Karpas-422 (cell line): Measurements from ENCODE around the gene DMBX1. TPM values are rescaled to one million over a fixed set of nuclear protein-coding genes. Genes with fewer than 3 reads are reported as not detected.

Experiments used
- DNase-seq: peaks from one replicate; pipeline ENCODE4 v3.0.0-alpha.2; 2015
- H2AFZ ChIP-seq: fragments of 200-600 bp; sonication (generic); 2 replicates; pipeline ENCODE4 v1.6.1; 2014; ENCODE audit warnings: antibody characterized with exemption, low read length, mixed read lengths
- H3K27ac ChIP-seq: fragments of 200-600 bp; sonication (generic); 2 replicates; pipeline ENCODE4 v1.5.1; 2014; ENCODE audit warnings: mild to moderate bottlenecking, low read length, moderate library complexity
- H3K27me3 ChIP-seq: fragments of 200-600 bp; sonication (generic); 2 replicates; pipeline ENCODE4 v1.6.1; 2014; ENCODE audit warnings: low read length, mixed read lengths
- H3K36me3 ChIP-seq: fragments of 200-600 bp; sonication (generic); 2 replicates; pipeline ENCODE4 v1.6.1; 2014; ENCODE audit warnings: low read length, mixed read lengths; ENCODE audit not compliant: insufficient read depth
- H3K4me1 ChIP-seq: fragments of 200-600 bp; sonication (generic); 2 replicates; pipeline ENCODE4 v1.6.1; 2014; ENCODE audit warnings: mild to moderate bottlenecking, low read length, mixed read lengths
- H3K4me2 ChIP-seq: fragments of 200-600 bp; sonication (generic); 2 replicates; pipeline ENCODE4 v1.6.1; 2014; ENCODE audit warnings: low read length, low read depth, mild to moderate bottlenecking; ENCODE audit not compliant: poor library complexity, severe bottlenecking
- H3K4me3 ChIP-seq: fragments of 200-600 bp; sonication (generic); 2 replicates; pipeline ENCODE4 v1.5.1; 2014; ENCODE audit warnings: mild to moderate bottlenecking, antibody characterized with exemption, low read length, mixed read lengths
- H3K79me2 ChIP-seq: fragments of 200-600 bp; sonication (generic); 2 replicates; pipeline ENCODE4 v1.6.1; 2014; ENCODE audit warnings: mild to moderate bottlenecking, low read length, mixed read lengths
- H3K9ac ChIP-seq: fragments of 200-600 bp; sonication (generic); 2 replicates; pipeline ENCODE4 v1.6.0; 2014; ENCODE audit warnings: low read length
- H3K9me2 ChIP-seq: fragments of 200-600 bp; sonication (generic), shearing (Covaris generic); replicated peaks from 2 replicates; pipeline ENCODE4 v1.6.0; 2014; ENCODE audit warnings: mild to moderate bottlenecking, low read length, moderate library complexity; ENCODE audit not compliant: insufficient read depth
- H3K9me3 ChIP-seq: fragments of 300-700, 200-600 bp; sonication (generic); 2 replicates; pipeline ENCODE4 v1.6.1; 2014; ENCODE audit warnings: low read length, mixed read lengths
- H4K20me1 ChIP-seq: fragments of 200-600 bp; sonication (generic); 2 replicates; pipeline ENCODE4 v1.6.1; 2014; ENCODE audit warnings: mild to moderate bottlenecking, antibody characterized with exemption, low read length, low read depth; ENCODE audit not compliant: insufficient read depth
- total RNA-seq: library from RNA; depleted of rRNA; stranded (reverse); fragments of >200 nt; shearing (Covaris generic); gene quantifications from 2 replicates; pipeline ENCODE4 v1.2.3, GENCODE V29; 2014; ENCODE audit warnings: low replicate concordance

The DMBX1 gene
- total RNA-seq, 1 experiment from 2014 or later, result not detected

GRCh38 chr1:46490656-46491442 is 1.2 kb downstream of the DMBX1 start:
- Histone ChIP-seq H3K9ac (no peak overlapping the region), H3K4me3 (no peak overlapping the region), H3K27ac (no peak overlapping the region), H4K20me1 (no peaks in the 10 kb centered on the region), H3K27me3 (no peaks in the 10 kb centered on the region), H3K4me2 (no peak overlapping the region), H3K79me2 (no peaks in the 10 kb centered on the region), H3K9me2 (no peaks in the 10 kb centered on the region), H3K4me1 (no peaks in the 10 kb centered on the region), H2AFZ (no peak overlapping the region), H3K36me3 (no peaks in the 10 kb centered on the region), H3K9me3 (no peaks in the 10 kb centered on the region)
- no peak for DNase-seq

GRCh38 chr1:46491443-46492268 is 2.0 kb downstream of the DMBX1 start:
- Histone ChIP-seq H3K27me3 (no peaks in the 10 kb centered on the region), H3K9ac (no peak overlapping the region)
- DNase-seq, result no peak

GRCh38 chr1:46492269-46492853 is 2.7 kb downstream of the DMBX1 start:
- H4K20me1 ChIP-seq, result no peaks in the 10 kb centered on the region
- no peaks in the 10 kb centered on the region for H3K4me1 ChIP-seq
- H3K4me2 ChIP-seq, result no peak overlapping the region
- no peaks in the 10 kb centered on the region for H3K9me3 ChIP-seq
- no peak for DNase-seq
- no peaks in the 10 kb centered on the region for H3K27me3 ChIP-seq
- H3K79me2 ChIP-seq, result no peaks in the 10 kb centered on the region
- H3K9me2 ChIP-seq, result no peaks in the 10 kb centered on the region
- no peak overlapping the region for H3K27ac ChIP-seq
- H2AFZ ChIP-seq, result no peak overlapping the region
- no peaks in the 10 kb centered on the region for H3K36me3 ChIP-seq
- no peak overlapping the region for H3K4me3 ChIP-seq
- H3K9ac ChIP-seq, result no peak overlapping the region

More at GRCh38 chr1:46491443-46492268, 2.0 kb downstream of the DMBX1 start:
- Histone ChIP-seq H3K27ac (no peak overlapping the region), H3K4me3 (no peak overlapping the region), H4K20me1 (no peaks in the 10 kb centered on the region), H3K4me2 (no peak overlapping the region), H3K79me2 (no peaks in the 10 kb centered on the region), H3K9me2 (no peaks in the 10 kb centered on the region), H2AFZ (no peak overlapping the region), H3K36me3 (no peaks in the 10 kb centered on the region), H3K4me1 (no peaks in the 10 kb centered on the region), H3K9me3 (no peaks in the 10 kb centered on the region)

- Histone ChIP-seq H3K4me3 (no peak overlapping the region), H3K27me3 (no peaks in the 10 kb centered on the region), H3K9ac (no peak overlapping the region)
Measured at GRCh38 chr1:46492871-46493270, 3.2 kb downstream of the DMBX1 start.

GRCh38 chr1:46493316-46494032 is 3.8 kb downstream of the DMBX1 start:
- Histone ChIP-seq H3K4me3 (no peak overlapping the region), H3K27ac (no peak overlapping the region), H3K79me2 (no peaks in the 10 kb centered on the region), H3K4me2 (no peak overlapping the region), H4K20me1 (no peaks in the 10 kb centered on the region), H3K27me3 (no peaks in the 10 kb centered on the region), H3K9me2 (no peaks in the 10 kb centered on the region), H3K4me1 (no peaks in the 10 kb centered on the region), H3K36me3 (no peaks in the 10 kb centered on the region), H3K9me3 (no peaks in the 10 kb centered on the region), H2AFZ (no peak overlapping the region), H3K9ac (no peak overlapping the region)
- DNase-seq, result no peak

More at GRCh38 chr1:46492871-46493270, 3.2 kb downstream of the DMBX1 start:
- no peaks in the 10 kb centered on the region for H3K4me1 ChIP-seq
- DNase-seq, result no peak
- H4K20me1 ChIP-seq, result no peaks in the 10 kb centered on the region
- H2AFZ ChIP-seq, result no peak overlapping the region
- no peak overlapping the region for H3K27ac ChIP-seq
- no peaks in the 10 kb centered on the region for H3K79me2 ChIP-seq
- no peaks in the 10 kb centered on the region for H3K9me3 ChIP-seq
- H3K4me2 ChIP-seq, result no peak overlapping the region
- no peaks in the 10 kb centered on the region for H3K9me2 ChIP-seq
- H3K36me3 ChIP-seq, result no peaks in the 10 kb centered on the region

- no peak overlapping the region for H3K9ac ChIP-seq
- H2AFZ ChIP-seq, result no peak overlapping the region
- H3K4me1 ChIP-seq, result no peaks in the 10 kb centered on the region
- H3K27ac ChIP-seq, result no peak overlapping the region
- no peaks in the 10 kb centered on the region for H3K36me3 ChIP-seq
- no peak overlapping the region for H3K4me2 ChIP-seq
- DNase-seq, result no peak
- no peaks in the 10 kb centered on the region for H4K20me1 ChIP-seq
- H3K9me3 ChIP-seq, result no peaks in the 10 kb centered on the region
- no peak overlapping the region for H3K4me3 ChIP-seq
- H3K27me3 ChIP-seq, result no peaks in the 10 kb centered on the region
- no peaks in the 10 kb centered on the region for H3K79me2 ChIP-seq
- no peaks in the 10 kb centered on the region for H3K9me2 ChIP-seq
Measured at GRCh38 chr1:46494910-46495309, 5.3 kb downstream of the DMBX1 start.

- no peaks in the 10 kb centered on the region for H3K9me2 ChIP-seq
- H3K9me3 ChIP-seq, result no peaks in the 10 kb centered on the region
- H3K79me2 ChIP-seq, result no peaks in the 10 kb centered on the region
- no peaks in the 10 kb centered on the region for H4K20me1 ChIP-seq
- H3K4me1 ChIP-seq, result no peaks in the 10 kb centered on the region
- H2AFZ ChIP-seq, result no peak overlapping the region
- no peak for DNase-seq
- H3K4me2 ChIP-seq, result no peak overlapping the region
- H3K36me3 ChIP-seq, result no peaks in the 10 kb centered on the region
- H3K4me3 ChIP-seq, result no peak overlapping the region
- no peak overlapping the region for H3K27ac ChIP-seq
- no peak overlapping the region for H3K9ac ChIP-seq
- no peaks in the 10 kb centered on the region for H3K27me3 ChIP-seq
Measured at GRCh38 chr1:46495778-46496177, 6.1 kb downstream of the DMBX1 start.
